ENCODE data around the gene TEKTIP1.

GRCh38 chr19:3509566-3509989 lies 29.4 kb upstream of the TEKTIP1 start:
- TF ChIP-seq POLR2A (IDR thresholded peaks at IDR 0.05): no peak
- no peak for TF ChIP-seq CTCF (IDR thresholded peaks at IDR 0.05)

Data from uterus (tissue), 2 donors.